GM19193 (cell line): ENCODE data around the gene G0S2.

ENCODE experiments used
- POLR2A ChIP-seq: IDR thresholded peaks from 4 replicates; pipeline ENCODE4 v1.6.1; 2011; ENCODE audit not compliant: insufficient read depth, insufficient read length; ENCODE audit errors: extremely low read depth

Gene G0S2

GRCh38 chr1:209689477-209689876 is 14.3 kb downstream of the G0S2 start:
- TF ChIP-seq POLR2A: no peak

GRCh38 chr1:209691237-209691636 is 16.0 kb downstream of the G0S2 start:
- no peak for TF ChIP-seq POLR2A

GRCh38 chr1:209692296-209692695 is 17.1 kb downstream of the G0S2 start:
- TF ChIP-seq POLR2A: no peak

GRCh38 chr1:209692745-209693504 is 17.7 kb downstream of the G0S2 start:
- TF ChIP-seq POLR2A: no peak

- TF ChIP-seq POLR2A: no peak
Measured at GRCh38 chr1:209696673-209697072, 21.5 kb downstream of the G0S2 start.

GRCh38 chr1:209697126-209697525 is 21.9 kb downstream of the G0S2 start:
- TF ChIP-seq POLR2A: no peak

- no peak for TF ChIP-seq POLR2A
Measured at GRCh38 chr1:209702832-209703231, 27.6 kb downstream of the G0S2 start.

GRCh38 chr1:209703834-209704504 is 28.8 kb downstream of the G0S2 start:
- no peak for TF ChIP-seq POLR2A

- TF ChIP-seq POLR2A: no peak
Measured at GRCh38 chr1:209704584-209704983, 29.4 kb downstream of the G0S2 start, which contains the start of gene HSD11B1. Gene HSD11B1 (plus strand): TSS chr1:209704846. CDS start chr1:209704943, 97 bp downstream.

- no peak for TF ChIP-seq POLR2A
Measured at GRCh38 chr1:209705033-209705598, 29.9 kb downstream of the G0S2 start.

- no peak for TF ChIP-seq POLR2A
Measured at GRCh38 chr1:209706622-209707021, 31.4 kb downstream of the G0S2 start.

GRCh38 chr1:209707308-209707707 is 32.1 kb downstream of the G0S2 start:
- no peak for TF ChIP-seq POLR2A

GRCh38 chr1:209708297-209708696 is 33.1 kb downstream of the G0S2 start:
- TF ChIP-seq POLR2A: no peak

- TF ChIP-seq POLR2A: no peak
Measured at GRCh38 chr1:209710093-209710492, 34.9 kb downstream of the G0S2 start.

- no peak for TF ChIP-seq POLR2A
Measured at GRCh38 chr1:209710847-209711246, 35.6 kb downstream of the G0S2 start.

- no peak for TF ChIP-seq POLR2A
Measured at GRCh38 chr1:209714338-209714737, 39.1 kb downstream of the G0S2 start.
